SK-N-SH (cell line): Measurements from ENCODE around the gene TRAK1. TPM values are rescaled to one million over a fixed set of nuclear protein-coding genes. Genes with fewer than 3 reads are reported as not detected.

Experiments
- CTCF ChIA-PET: fragments of 300-600, 350-600 bp; formaldehyde crosslinking; extraction: SDS; loops from one replicate; lab custom pipeline; 2021; lab: Yijun Ruan, JAX
- POLR2A ChIA-PET: fragments of 350-600 bp; sonication (Branson Sonifier 250); formaldehyde crosslinking; extraction: SDS; loops from one replicate; lab custom pipeline; 2020; ENCODE audit warnings: antibody characterized with exemption, inconsistent platforms; lab: Yijun Ruan, JAX
- DNase-seq: peaks from one replicate; pipeline ENCODE4 v3.0.0; 2012
- H2AFZ ChIP-seq: fragments of 200-600 bp; sonication (generic); 2 replicates; pipeline ENCODE4 v1.8.1; 2016; ENCODE audit warnings: antibody characterized with exemption, mild to moderate bottlenecking, low read depth
- H3F3A ChIP-seq: fragments of 200-600 bp; sonication (generic); replicated peaks from 2 replicates; pipeline ENCODE3; 2016; ENCODE audit warnings: antibody characterized with exemption, mild to moderate bottlenecking; ENCODE audit not compliant: insufficient read depth
- H3K27ac ChIP-seq, 2 experiments: fragments of 200-500 bp in 1 of 2; fragments of 200-600 bp in 1 of 2; sonication (Bioruptor generic) in 1 of 2; sonication (generic), shearing (Covaris generic) in 1 of 2; 2 replicates each; pipeline versions ENCODE4 v1.5.1 to v1.6.1; 2014 to 2016; ENCODE audit warnings: low read depth in 2 of 2, inconsistent platforms in 1 of 2, low read length in 1 of 2, mild to moderate bottlenecking in 1 of 2, mixed read lengths in 1 of 2
- H3K27me3 ChIP-seq: fragments of 200-600 bp; sonication (generic), shearing (Covaris generic); 2 replicates; pipeline ENCODE4 v1.6.1; 2016; ENCODE audit warnings: mixed run types; ENCODE audit not compliant: insufficient read depth
- H3K36me3 ChIP-seq, 2 experiments: fragments of 200-500 bp in 1 of 2; fragments of 200-600 bp in 1 of 2; sonication (Bioruptor generic) in 1 of 2; sonication (generic) in 1 of 2; replicated peaks in 1 of 2; 2 replicates each; pipeline versions ENCODE3 to v1.5.1; 2014 to 2016; ENCODE audit warnings: low read length in 1 of 2, mild to moderate bottlenecking in 1 of 2; ENCODE audit not compliant: insufficient read depth in 2 of 2, control insufficient read depth in 1 of 2
- H3K4me1 ChIP-seq, 2 experiments: fragments of 200-500 bp in 1 of 2; fragments of 200-600 bp in 1 of 2; sonication (Bioruptor generic) in 1 of 2; sonication (generic), shearing (Covaris generic) in 1 of 2; 2 replicates each; pipeline versions ENCODE4 v1.5.1 to v1.6.1; 2014 to 2016; ENCODE audit warnings: low read depth in 1 of 2, low read length in 1 of 2, mixed run types in 1 of 2; ENCODE audit not compliant: insufficient read depth in 2 of 2, control insufficient read depth in 1 of 2
- H3K4me2 ChIP-seq: fragments of 200-600 bp; sonication (generic), shearing (Covaris generic); 2 replicates; pipeline ENCODE4 v1.6.1; 2017; ENCODE audit warnings: mixed run types
- H3K4me3 ChIP-seq, 2 experiments: fragments of 200-500 bp in 1 of 2; fragments of 200-600 bp in 1 of 2; sonication (Bioruptor generic) in 1 of 2; sonication (generic), shearing (Covaris generic) in 1 of 2; 2 replicates each; pipeline versions ENCODE4 v1.5.1 to v1.8.1; 2014 to 2016; ENCODE audit warnings: low read depth in 2 of 2, inconsistent platforms in 1 of 2, low read length in 1 of 2, mild to moderate bottlenecking in 1 of 2, mixed read lengths in 1 of 2, moderate library complexity in 1 of 2
- H3K79me2 ChIP-seq: fragments of 200-600 bp; sonication (generic); 2 replicates; pipeline ENCODE4 v1.8.1; 2017; ENCODE audit warnings: mild to moderate bottlenecking; ENCODE audit not compliant: insufficient read depth
- H3K9ac ChIP-seq: fragments of 200-600 bp; sonication (generic); 2 replicates; pipeline ENCODE4 v1.6.1; 2017; ENCODE audit warnings: mixed run types
- H3K9me2 ChIP-seq: fragments of 200-600 bp; sonication (generic); 2 replicates; pipeline ENCODE4 v1.6.1; 2017; ENCODE audit warnings: mixed run types
- H3K9me3 ChIP-seq: fragments of 200-600 bp; sonication (generic); 2 replicates; pipeline ENCODE4 v1.6.1; 2017; ENCODE audit warnings: mixed run types, mild to moderate bottlenecking, moderate library complexity
- H4K20me1 ChIP-seq: fragments of 200-600 bp; sonication (generic); 2 replicates; pipeline ENCODE4 v1.6.1; 2017; ENCODE audit warnings: mild to moderate bottlenecking, mixed run types; ENCODE audit not compliant: insufficient read depth
- EP300 ChIP-seq, 2 experiments: IDR thresholded peaks; 2 replicates each; pipeline versions ENCODE4 v1.4.0 to v1.6.1; 2012; ENCODE audit warnings: borderline replicate concordance in 1 of 2, low read depth in 1 of 2, low read length in 1 of 2
- FOXJ3 ChIP-seq: sonication (generic); formaldehyde crosslinking; IDR thresholded peaks from 2 replicates; pipeline ENCODE4 v1.5.1; 2020; ENCODE audit warnings: mild to moderate bottlenecking, missing genetic modification reagents
- JUND ChIP-seq: IDR thresholded peaks from 2 replicates; pipeline ENCODE4 v1.4.0; 2012
- MEF2A ChIP-seq: IDR thresholded peaks from 2 replicates; pipeline ENCODE4 v1.4.0; 2012; ENCODE audit warnings: low read depth, borderline replicate concordance
- MXI1 ChIP-seq: IDR thresholded peaks from 2 replicates; pipeline ENCODE4 v1.6.1; 2012; ENCODE audit warnings: mild to moderate bottlenecking, low read depth, low read length, improper control_type of control experiment
- NRF1 ChIP-seq: IDR thresholded peaks from 2 replicates; pipeline ENCODE4 v1.6.1; 2012; ENCODE audit warnings: low read depth, mild to moderate bottlenecking, low read length
- POLR2AphosphoS5 ChIP-seq: IDR thresholded peaks from 2 replicates; pipeline ENCODE4 v1.6.1; 2012; ENCODE audit warnings: low read depth, low read length
- RAD21 ChIP-seq: IDR thresholded peaks from 2 replicates; pipeline ENCODE4 v1.6.1; 2012; ENCODE audit warnings: mild to moderate bottlenecking, low read length
- RFX5 ChIP-seq: IDR thresholded peaks from 2 replicates; pipeline ENCODE4 v1.6.1; 2012; ENCODE audit warnings: mild to moderate bottlenecking, improper control_type of control experiment, low read length
- SIN3A ChIP-seq: IDR thresholded peaks from 2 replicates; pipeline ENCODE4 v1.6.1; 2012; ENCODE audit warnings: low read depth, mild to moderate bottlenecking, low read length, moderate library complexity, borderline replicate concordance
- TCF12 ChIP-seq: IDR thresholded peaks from 2 replicates; pipeline ENCODE4 v1.4.0; 2012
- TEAD4 ChIP-seq: IDR thresholded peaks from 2 replicates; pipeline ENCODE4 v1.4.0; 2012; ENCODE audit warnings: mild to moderate bottlenecking, borderline replicate concordance; ENCODE audit not compliant: insufficient read depth
- YY1 ChIP-seq: IDR thresholded peaks from 2 replicates; pipeline ENCODE4 v1.4.0; 2012; ENCODE audit warnings: low read depth, mild to moderate bottlenecking
- WGBS: methylation state at CpG from one replicate; pipeline ENCODE4 v1.1.6; 2017; ENCODE audit warnings: low lambda C conversion rate; 5-methylcytosine and 5-hydroxymethylcytosine counted together
- polyA plus RNA-seq, 3 experiments: library from polyadenylated mRNA; depleted of rRNA; stranded (reverse); fragments of >200 nt; gene quantifications; 2 replicates each; pipeline ENCODE4 v1.2.3, GENCODE V29; 2012
- TF ChIP-seq, protein P1 (sequence below): IDR thresholded peaks from 2 replicates; pipeline ENCODE4 v1.4.0; 2012; ENCODE audit warnings: low read depth
- TF ChIP-seq, protein P2 (sequence below): fragments of 200-600 bp; sonication (generic); IDR thresholded peaks from 2 replicates; pipeline ENCODE4 v1.6.1; 2017; ENCODE audit warnings: antibody characterized with exemption, mild to moderate bottlenecking, moderate library complexity

The TRAK1 gene
- polyA plus RNA-seq, 1 of the 3 experiments (the other 2 are of a cell fraction): 12.5 TPM

DNA sequence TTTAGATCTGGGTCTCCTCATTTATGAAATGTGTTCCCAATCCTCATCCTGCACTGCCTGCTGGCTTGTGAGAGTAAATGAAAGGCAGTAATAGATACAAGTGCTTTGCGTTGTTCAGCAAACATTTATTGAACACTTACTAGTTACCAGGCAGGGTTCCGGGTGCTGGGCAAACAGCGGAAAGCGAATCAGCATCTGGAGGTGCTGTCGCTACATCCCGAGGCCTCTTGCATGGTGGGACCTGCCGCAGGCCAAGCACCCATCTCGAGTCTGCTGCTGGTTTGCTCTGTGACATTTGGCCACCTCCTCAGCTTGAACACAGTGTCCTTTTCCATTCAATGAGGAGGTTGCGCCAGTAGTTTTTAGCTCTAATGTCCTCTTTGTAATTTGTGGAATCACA is 24.8 kb downstream of the TRAK1 start:
- H3K4me1 ChIP-seq: peaks cover 2 to 8% of the 10 kb centered on the region in 2 experiments; a peak in 2 of 4 replicates
- H2AFZ ChIP-seq: no peak overlapping the region
- H3K27ac ChIP-seq: no peak overlapping the region
- no peaks in the 10 kb centered on the region for H4K20me1 ChIP-seq
- WGBS: 91% methylated on average over 9 of the region's 9 CpGs
- H3K27me3 ChIP-seq: no peaks in the 10 kb centered on the region
- ChIA-PET POLR2A (no interaction called here), CTCF (interaction anchor here (0.5 to 9.5 kb wide), 4 partner anchors 10 to 1673 kb away, joined by 3 to 261 read pairs (median 4); no protein-coding TSS in a partner anchor)
- DNase-seq: no peak
- no peak overlapping the region for H3K4me3 ChIP-seq
- H3K4me2 ChIP-seq: no peak overlapping the region
- TF ChIP-seq MEF2A (no peak), EP300 (IDR thresholded peaks at IDR 0.05; ENCODE audit: borderline replicate concordance in 1 of 2, low read depth in 1 of 2, low read length in 1 of 2) (no peak), RFX5 (no peak), TCF12 (no peak), YY1 (no peak), NRF1 (no peak), JUND (no peak)
- no peaks in the 10 kb centered on the region for H3K79me2 ChIP-seq
- no peak overlapping the region for H3K9ac ChIP-seq
- H3K9me2 ChIP-seq: no peaks in the 10 kb centered on the region
- H3K9me3 ChIP-seq: no peaks in the 10 kb centered on the region
- H3K36me3 ChIP-seq: no peaks in the 10 kb centered on the region
- no peaks in the 10 kb centered on the region for H3F3A ChIP-seq

DNA sequence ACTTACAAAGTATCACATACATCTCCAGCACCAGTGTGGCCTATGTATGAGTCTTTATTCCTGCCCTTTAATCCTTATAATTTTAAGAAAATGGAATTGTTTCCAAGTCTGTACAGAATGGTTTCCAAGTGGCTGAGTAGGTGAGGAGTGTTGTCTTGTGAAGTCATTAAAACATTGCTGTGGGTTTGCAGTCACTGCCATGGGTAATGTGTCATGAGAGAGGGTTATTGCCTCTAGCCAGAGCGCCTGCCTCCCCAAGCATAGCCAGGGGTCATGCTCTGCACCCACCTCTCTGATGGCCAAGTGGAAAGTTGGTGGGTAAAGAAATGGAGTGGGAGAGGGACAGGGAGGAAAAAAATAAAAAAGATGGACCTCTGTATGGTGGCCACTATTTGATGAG is 25.3 kb downstream of the TRAK1 start:
- Histone ChIP-seq H3K4me3 (no peak overlapping the region), H3K9me3 (no peaks in the 10 kb centered on the region), H3K9ac (no peak overlapping the region), H3K36me3 (no peaks in the 10 kb centered on the region), H4K20me1 (no peaks in the 10 kb centered on the region), H3K9me2 (no peaks in the 10 kb centered on the region), H3F3A (no peaks in the 10 kb centered on the region), H2AFZ (no peak overlapping the region), H3K79me2 (no peaks in the 10 kb centered on the region)
- DNase-seq: no peak
- POLR2A ChIA-PET: no interaction called here
- TF ChIP-seq, protein P1, sequence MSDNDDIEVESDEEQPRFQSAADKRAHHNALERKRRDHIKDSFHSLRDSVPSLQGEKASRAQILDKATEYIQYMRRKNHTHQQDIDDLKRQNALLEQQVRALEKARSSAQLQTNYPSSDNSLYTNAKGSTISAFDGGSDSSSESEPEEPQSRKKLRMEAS: no peak
- TF ChIP-seq RAD21 (no peak), SIN3A (no peak), TEAD4 (no peak), MXI1 (no peak), FOXJ3 (CRISPR knock-in tag) (no peak), EP300 (IDR thresholded peaks at IDR 0.05; ENCODE audit: borderline replicate concordance in 1 of 2, low read depth in 1 of 2, low read length in 1 of 2) (no peak), POLR2AphosphoS5 (no peak)
- TF ChIP-seq, protein P2, sequence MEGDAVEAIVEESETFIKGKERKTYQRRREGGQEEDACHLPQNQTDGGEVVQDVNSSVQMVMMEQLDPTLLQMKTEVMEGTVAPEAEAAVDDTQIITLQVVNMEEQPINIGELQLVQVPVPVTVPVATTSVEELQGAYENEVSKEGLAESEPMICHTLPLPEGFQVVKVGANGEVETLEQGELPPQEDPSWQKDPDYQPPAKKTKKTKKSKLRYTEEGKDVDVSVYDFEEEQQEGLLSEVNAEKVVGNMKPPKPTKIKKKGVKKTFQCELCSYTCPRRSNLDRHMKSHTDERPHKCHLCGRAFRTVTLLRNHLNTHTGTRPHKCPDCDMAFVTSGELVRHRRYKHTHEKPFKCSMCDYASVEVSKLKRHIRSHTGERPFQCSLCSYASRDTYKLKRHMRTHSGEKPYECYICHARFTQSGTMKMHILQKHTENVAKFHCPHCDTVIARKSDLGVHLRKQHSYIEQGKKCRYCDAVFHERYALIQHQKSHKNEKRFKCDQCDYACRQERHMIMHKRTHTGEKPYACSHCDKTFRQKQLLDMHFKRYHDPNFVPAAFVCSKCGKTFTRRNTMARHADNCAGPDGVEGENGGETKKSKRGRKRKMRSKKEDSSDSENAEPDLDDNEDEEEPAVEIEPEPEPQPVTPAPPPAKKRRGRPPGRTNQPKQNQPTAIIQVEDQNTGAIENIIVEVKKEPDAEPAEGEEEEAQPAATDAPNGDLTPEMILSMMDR: no peak
- TF ChIP-seq, all 33 proteins: peak for 0
- no peak overlapping the region for H3K27ac ChIP-seq
- CTCF ChIA-PET: interaction anchor here (0.5 to 9.5 kb wide), 7 partner anchors 14 to 1673 kb away, joined by 3 to 261 read pairs (median 6); no protein-coding TSS in a partner anchor
- peaks cover 2 to 8% of the 10 kb centered on the region in 2 experiments; a peak in 2 of 4 replicates for H3K4me1 ChIP-seq
- WGBS: 100% methylated on average over 1 of the region's 1 CpG
- H3K4me2 ChIP-seq: no peak overlapping the region
- no peaks in the 10 kb centered on the region for H3K27me3 ChIP-seq
